Spinal cord (tissue), 10 donors: ENCODE measurements around the gene ACTG1. TPM values are rescaled to one million over a fixed set of nuclear protein-coding genes. Genes with fewer than 3 reads are reported as not detected.
A peak's percentile ranks its signal among the peaks of the same experiment; 100 is the strongest.

ENCODE experiments used
- DNase-seq, 6 donors: peaks; one replicate each; pipeline versions ENCODE4 v3.0.0 to v3.0.0-alpha.2; 2013 to 2015; ENCODE audit warnings: low spot score in 6 of 6, low read depth in 4 of 6
- H3K27ac ChIP-seq: one replicate; pipeline ENCODE4 v1.5.1; 2013; ENCODE audit warnings: low read depth, low read length, control low read depth
- H3K27me3 ChIP-seq: one replicate; pipeline ENCODE4 v1.6.1; 2013; ENCODE audit warnings: low read length; ENCODE audit not compliant: control insufficient read depth, insufficient read depth
- H3K36me3 ChIP-seq: one replicate; pipeline ENCODE4 v1.6.1; 2013; ENCODE audit warnings: low read length; ENCODE audit not compliant: control insufficient read depth, insufficient read depth
- H3K4me1 ChIP-seq: one replicate; pipeline ENCODE4 v1.6.1; 2013; ENCODE audit warnings: low read length; ENCODE audit not compliant: control insufficient read depth, insufficient read depth
- H3K4me3 ChIP-seq: one replicate; pipeline ENCODE4 v1.5.1; 2013; ENCODE audit warnings: low read depth, low read length, control low read depth
- H3K9me3 ChIP-seq: one replicate; pipeline ENCODE4 v1.6.1; 2013; ENCODE audit warnings: low read length; ENCODE audit not compliant: control insufficient read depth, insufficient read depth
- WGBS: methylation state at CpG from one replicate; pipeline ENCODE4 v1.1.5; 2013; ENCODE audit warnings: missing lambda C conversion rate; ENCODE audit not compliant: insufficient coverage; 5-methylcytosine and 5-hydroxymethylcytosine counted together
- polyA plus RNA-seq, 2 donors: library from polyadenylated mRNA; unstranded; fragments of 120-200 nt; gene quantifications; one replicate each; pipeline ENCODE4 v1.2.1, GENCODE V29; 2013; ENCODE audit not compliant: insufficient read length in 2 of 2
- total RNA-seq, 2 donors: library from RNA; depleted of rRNA in 1 of 2; stranded (reverse); fragments of 120-200 nt in 1 of 2; fragments of >200 nt in 1 of 2; gene quantifications; one replicate each; pipeline versions ENCODE4 v1.2.3 to v1.2.4, GENCODE V29; 2013 to 2014
- donor health status: healthy.

ACTG1 gene
- total and polyA plus RNA-seq, 4 donors, result 1,777 to 3,460 (median 3,019) TPM

GRCh38 chr17:81483085-81483861 lies 29.3 kb downstream of the ACTG1 start:
- H3K9me3 ChIP-seq, result no peaks in the 10 kb centered on the region
- H3K27ac ChIP-seq, result no peak overlapping the region
- H3K4me3 ChIP-seq, result peak overlapping the region; percentile 1
- 42% methylated on average over 27 of the region's 29 CpGs for WGBS
- H3K36me3 ChIP-seq, result no peaks in the 10 kb centered on the region
- peaks cover 5% of the 10 kb centered on the region for H3K27me3 ChIP-seq
- DNase-seq, result no peak
- H3K4me1 ChIP-seq, result peaks cover 60% of the 10 kb centered on the region

GRCh38 chr17:81482673-81483072 lies 29.9 kb downstream of the ACTG1 start:
- Histone ChIP-seq H3K9me3 (no peaks in the 10 kb centered on the region), H3K4me3 (no peak overlapping the region), H3K27ac (no peak overlapping the region), H3K4me1 (peaks cover 63% of the 10 kb centered on the region), H3K27me3 (peaks cover 5% of the 10 kb centered on the region), H3K36me3 (no peaks in the 10 kb centered on the region)
- peak in 2 of 6 donors; percentile 60 to 61 for DNase-seq
- 51% methylated on average over 9 of the region's 11 CpGs for WGBS

- Histone ChIP-seq H3K4me3 (peak overlapping the region; percentile 33), H3K4me1 (peaks cover 60% of the 10 kb centered on the region), H3K9me3 (no peaks in the 10 kb centered on the region), H3K27me3 (peaks cover 5% of the 10 kb centered on the region), H3K36me3 (no peaks in the 10 kb centered on the region), H3K27ac (peak overlapping the region; percentile 16)
- DNase-seq, result no peak
- WGBS, result 65% methylated on average over 13 of the region's 18 CpGs
Measured at GRCh38 chr17:81481815-81482505, 30.6 kb downstream of the ACTG1 start.

- Histone ChIP-seq H3K9me3 (no peaks in the 10 kb centered on the region), H3K36me3 (no peaks in the 10 kb centered on the region), H3K4me1 (peaks cover 60% of the 10 kb centered on the region), H3K27ac (peak overlapping the region; percentile 16), H3K27me3 (peaks cover 5% of the 10 kb centered on the region), H3K4me3 (peak overlapping the region; percentile 33)
- under 1% methylated on average over 75 of the region's 94 CpGs for WGBS
- DNase-seq, result peak in 4 of 6 donors; percentile 86 to 97 (median 93)
Measured at GRCh38 chr17:81481073-81481799, 31.4 kb downstream of the ACTG1 start.

- Histone ChIP-seq H3K4me3 (no peak overlapping the region), H3K27me3 (peaks cover 5% of the 10 kb centered on the region), H3K27ac (no peak overlapping the region), H3K36me3 (no peaks in the 10 kb centered on the region), H3K4me1 (peaks cover 60% of the 10 kb centered on the region), H3K9me3 (no peaks in the 10 kb centered on the region)
- no peak for DNase-seq
- 39% methylated on average over 14 of the region's 21 CpGs for WGBS
Measured at GRCh38 chr17:81480140-81481072, 32.2 kb downstream of the ACTG1 start.

- Histone ChIP-seq H3K27me3 (peaks cover 5% of the 10 kb centered on the region), H3K9me3 (no peaks in the 10 kb centered on the region), H3K36me3 (no peaks in the 10 kb centered on the region), H3K4me3 (no peak overlapping the region), H3K27ac (no peak overlapping the region), H3K4me1 (peaks cover 52% of the 10 kb centered on the region)
- peak in 1 of 6 donors; percentile 53 for DNase-seq
- WGBS, result 73% methylated on average over 14 of the region's 20 CpGs
Measured at GRCh38 chr17:81479175-81480071, 33.2 kb downstream of the ACTG1 start.

- H3K4me1 ChIP-seq, result peaks cover 42% of the 10 kb centered on the region
- H3K36me3 ChIP-seq, result no peaks in the 10 kb centered on the region
- no peak overlapping the region for H3K4me3 ChIP-seq
- no peak overlapping the region for H3K27ac ChIP-seq
- H3K9me3 ChIP-seq, result no peaks in the 10 kb centered on the region
- DNase-seq, result peak in 1 of 6 donors; percentile 35
- H3K27me3 ChIP-seq, result peaks cover 5% of the 10 kb centered on the region
- WGBS, result 60% methylated on average over 16 of the region's 20 CpGs
Measured at GRCh38 chr17:81478119-81478518, 34.5 kb downstream of the ACTG1 start.

- 50% methylated on average over 4 of the region's 7 CpGs for WGBS
Measured at GRCh38 chr17:81477173-81477572, 35.4 kb downstream of the ACTG1 start.

More at GRCh38 chr17:81477173-81477572, 35.4 kb downstream of the ACTG1 start:
- no peak for DNase-seq
- H3K27ac ChIP-seq, result no peak overlapping the region
- no peaks in the 10 kb centered on the region for H3K36me3 ChIP-seq
- peaks cover 42% of the 10 kb centered on the region for H3K4me1 ChIP-seq
- no peak overlapping the region for H3K4me3 ChIP-seq
- peaks cover 5% of the 10 kb centered on the region for H3K27me3 ChIP-seq
- H3K9me3 ChIP-seq, result no peaks in the 10 kb centered on the region
